T-helper 17 cell (primary cell): ENCODE measurements around the gene SNRNP70. TPM values are rescaled to one million over a fixed set of nuclear protein-coding genes. Genes with fewer than 3 reads are reported as not detected.

ENCODE experiments used
- ATAC-seq: fragments of 150-1000 bp; cut with Tn5 transposase; 2 replicates; pipeline ENCODE4 v1.10.0; 2021; ENCODE audit warnings: mild to moderate bottlenecking, moderate library complexity
- DNase-seq, 3 donors: peaks; one replicate each; pipeline versions ENCODE4 v3.0.0 to v3.0.0-alpha.2; 2020 to 2021
- H3K9me3 ChIP-seq: one replicate; pipeline ENCODE4 v1.7.0; 2013; ENCODE audit warnings: low read length, mild to moderate bottlenecking; ENCODE audit not compliant: control insufficient read depth, poor library complexity, severe bottlenecking
- H3K27ac Mint-ChIP-seq: one replicate; pipeline ENCODE4 v1.8.0; 2022; ENCODE audit warnings: mild to moderate bottlenecking, moderate library complexity, mixed read lengths
- H3K27me3 Mint-ChIP-seq: one replicate; pipeline ENCODE4 v1.8.0; 2022; ENCODE audit warnings: mixed read lengths
- H3K36me3 Mint-ChIP-seq: one replicate; pipeline ENCODE4 v1.8.0; 2022; ENCODE audit warnings: low read depth, mixed read lengths
- H3K4me1 Mint-ChIP-seq: one replicate; pipeline ENCODE4 v1.8.0; 2022; ENCODE audit warnings: mild to moderate bottlenecking, mixed read lengths
- H3K4me3 Mint-ChIP-seq: one replicate; pipeline ENCODE4 v1.8.0; 2022; ENCODE audit warnings: mild to moderate bottlenecking, moderate library complexity, mixed read lengths
- total RNA-seq, 4 donors: library from RNA in 2 of 4; stranded (reverse) in 2 of 4; gene quantifications; one replicate each; pipeline ENCODE4 v1.2.3 and lab custom pipeline; 2022 to 2026

Gene SNRNP70
- total RNA-seq, 2 donors from 2014 or later = 352 to 394 TPM

GRCh38 chr19:49152119-49152550, 66.9 kb downstream of the SNRNP70 start:
- Mint-ChIP-seq H3K27me3 (peaks cover 60% of the 10 kb centered on the region), H3K36me3 (peaks cover 12% of the 10 kb centered on the region), H3K27ac (no peak overlapping the region), H3K4me3 (peak overlapping the region; percentile 86), H3K4me1 (peaks cover 32% of the 10 kb centered on the region)
- no peak for DNase-seq
- H3K9me3 ChIP-seq = no peaks in the 10 kb centered on the region
- ATAC-seq = peak; percentile 3

- Mint-ChIP-seq H3K27me3 (peaks cover 57% of the 10 kb centered on the region), H3K27ac (no peak overlapping the region), H3K4me3 (no peak overlapping the region), H3K36me3 (peaks cover 13% of the 10 kb centered on the region), H3K4me1 (peaks cover 32% of the 10 kb centered on the region)
- no peak for ATAC-seq
- no peaks in the 10 kb centered on the region for H3K9me3 ChIP-seq
- no peak for DNase-seq
Measured at GRCh38 chr19:49153167-49153809, 68.0 kb downstream of the SNRNP70 start.

- no peaks in the 10 kb centered on the region for H3K9me3 ChIP-seq
- Mint-ChIP-seq H3K27ac (no peak overlapping the region), H3K4me1 (peaks cover 31% of the 10 kb centered on the region), H3K36me3 (peaks cover 15% of the 10 kb centered on the region), H3K4me3 (no peak overlapping the region), H3K27me3 (peaks cover 54% of the 10 kb centered on the region)
- DNase-seq = no peak
- no peak for ATAC-seq
Measured at GRCh38 chr19:49154279-49154678, 69.0 kb downstream of the SNRNP70 start.

GRCh38 chr19:49155005-49155819, 70.0 kb downstream of the SNRNP70 start, which contains the start of gene HRC:
Gene HRC, minus strand, starts transcription at chr19:49155396. Its CDS starts 159 bp downstream, at chr19:49155237.
- DNase-seq = no peak
- H3K9me3 ChIP-seq = no peaks in the 10 kb centered on the region
- ATAC-seq = no peak
- H3K4me1 Mint-ChIP-seq = peaks cover 27% of the 10 kb centered on the region
- peaks cover 18% of the 10 kb centered on the region for H3K36me3 Mint-ChIP-seq
- no peak within 1 kb of the TSS for H3K27ac Mint-ChIP-seq
- peak within 1 kb of the TSS; percentile 67 for H3K4me3 Mint-ChIP-seq
- peaks cover 59% of the 10 kb centered on the region for H3K27me3 Mint-ChIP-seq

GRCh38 chr19:49155820-49156346, 70.6 kb downstream of the SNRNP70 start:
- no peak for ATAC-seq
- no peak for DNase-seq
- H3K36me3 Mint-ChIP-seq = peaks cover 17% of the 10 kb centered on the region
- H3K4me3 Mint-ChIP-seq = peak overlapping the region; percentile 67
- peaks cover 24% of the 10 kb centered on the region for H3K4me1 Mint-ChIP-seq
- no peaks in the 10 kb centered on the region for H3K9me3 ChIP-seq
- H3K27ac Mint-ChIP-seq = no peak overlapping the region
- H3K27me3 Mint-ChIP-seq = peaks cover 66% of the 10 kb centered on the region

GRCh38 chr19:49157445-49158224, 72.4 kb downstream of the SNRNP70 start, which contains the start of gene TRPM4:
Gene TRPM4, plus strand, starts transcription at chr19:49157792. Its CDS starts 75 bp downstream, at chr19:49157867.
- peak; percentile 57 for ATAC-seq
- Mint-ChIP-seq H3K4me1 (peaks cover 18% of the 10 kb centered on the region), H3K36me3 (peaks cover 19% of the 10 kb centered on the region), H3K4me3 (peak within 1 kb of the TSS; percentile 71), H3K27me3 (peaks cover 68% of the 10 kb centered on the region), H3K27ac (no peak within 1 kb of the TSS)
- no peaks in the 10 kb centered on the region for H3K9me3 ChIP-seq
- DNase-seq = no peak

Other genes starting within 250 kb of the SNRNP70 start
- gene HSD17B14, start 249.0 kb upstream of the SNRNP70 start, total RNA-seq = under 1 TPM in 1 of 2 donors, not detected in 1; 0.44 TPM
- gene PLEKHA4, start 216.8 kb upstream of the SNRNP70 start, total RNA-seq = 1 to 10 TPM in 1 of 2 donors, under 1 TPM in 1; 0.42 to 3.0 TPM
- 1,000 to 10,000 TPM in 1 of 2 donors, 100 to 1,000 TPM in 1; 954 to 1,165 TPM for gene PPP1R15A, start 213.0 kb upstream of the SNRNP70 start, total RNA-seq
- gene TULP2, start 186.7 kb upstream of the SNRNP70 start, total RNA-seq = not detected
- 100 to 1,000 TPM; 118 to 135 TPM for gene NUCB1, start 185.1 kb upstream of the SNRNP70 start, total RNA-seq
- under 1 TPM; 0.50 to 0.86 TPM for gene DHDH, start 151.8 kb upstream of the SNRNP70 start, total RNA-seq
- 100 to 1,000 TPM in 1 of 2 donors, 10 to 100 TPM in 1; 89.2 to 104 TPM for gene BAX, start 130.6 kb upstream of the SNRNP70 start, total RNA-seq
- 100 to 1,000 TPM; 612 to 898 TPM for gene FTL, start 120.1 kb upstream of the SNRNP70 start, total RNA-seq
- gene GYS1, start 92.1 kb upstream of the SNRNP70 start, total RNA-seq = 10 to 100 TPM; 21.6 to 24.2 TPM
- gene RUVBL2, start 91.6 kb upstream of the SNRNP70 start, total RNA-seq = 10 to 100 TPM; 20.2 to 25.5 TPM
- not detected for gene LHB, start 68.4 kb upstream of the SNRNP70 start, total RNA-seq
- gene CGB3, start 61.1 kb upstream of the SNRNP70 start, total RNA-seq = not detected
- not detected for gene CGB2, start 53.6 kb upstream of the SNRNP70 start, total RNA-seq
- gene CGB1, start 48.6 kb upstream of the SNRNP70 start, total RNA-seq = not detected
- not detected for gene CGB5, start 41.6 kb upstream of the SNRNP70 start, total RNA-seq
- not detected for gene CGB8, start 36.3 kb upstream of the SNRNP70 start, total RNA-seq
- gene CGB7, start 27.7 kb upstream of the SNRNP70 start, total RNA-seq = not detected
- gene NTF4, start 20.6 kb upstream of the SNRNP70 start, total RNA-seq = not detected
- gene KCNA7, start 12.8 kb upstream of the SNRNP70 start, total RNA-seq = not detected
- 1 to 10 TPM; 4.7 to 5.2 TPM for gene LIN7B, start 28.9 kb downstream of the SNRNP70 start, total RNA-seq
- 1 to 10 TPM; 3.6 to 3.9 TPM for gene C19orf73, start 33.7 kb downstream of the SNRNP70 start, total RNA-seq
- gene PPFIA3, start 34.1 kb downstream of the SNRNP70 start, total RNA-seq = 1 to 10 TPM; 2.6 to 3.9 TPM
- gene HRC, start 69.9 kb downstream of the SNRNP70 start, total RNA-seq = not detected
- under 1 TPM in 1 of 2 donors, not detected in 1; 0.25 TPM for gene TRPM4, start 72.3 kb downstream of the SNRNP70 start, total RNA-seq
- 1 to 10 TPM; 3.1 to 3.7 TPM for gene SLC6A16, start 239.7 kb downstream of the SNRNP70 start, total RNA-seq
- gene CD37, start 250.0 kb downstream of the SNRNP70 start, total RNA-seq = 100 to 1,000 TPM; 288 to 373 TPM